ENCODE data around the gene DAD1.
A peak's percentile ranks its signal among the peaks of the same experiment; 100 is the strongest.
"Not testable (repeated sequence)": the region's sequence is repeated elsewhere in the genome, so short reads cannot be mapped to it uniquely, and the experiment has no call there.

The DAD1 gene

GRCh38 chr14:22589096-22589839 is at the start of gene DAD1:
TSS of gene DAD1 (minus strand) at chr14:22589224. CDS start at chr14:22589157, 67 bp downstream.
- peak; percentile 98 for DNase-seq (ENCODE audit: low read depth)

- DNase-seq (ENCODE audit: low read depth): not testable (repeated sequence)
Observed at GRCh38 chr14:22635980-22636379, 47.0 kb upstream of the DAD1 start.

GRCh38 chr14:22634233-22634900 is 45.3 kb upstream of the DAD1 start:
- DNase-seq (ENCODE audit: low read depth): no peak

GRCh38 chr14:22630486-22630885 is 41.5 kb upstream of the DAD1 start:
- DNase-seq (ENCODE audit: low read depth): no peak

- no peak for DNase-seq (ENCODE audit: low read depth)
Observed at GRCh38 chr14:22630066-22630465, 41.0 kb upstream of the DAD1 start.

GRCh38 chr14:22629361-22629760 is 40.3 kb upstream of the DAD1 start:
- DNase-seq (ENCODE audit: low read depth): no peak

- DNase-seq (ENCODE audit: low read depth): no peak
Observed at GRCh38 chr14:22627506-22628263, 38.7 kb upstream of the DAD1 start.

GRCh38 chr14:22626590-22626989 is 37.6 kb upstream of the DAD1 start:
- DNase-seq (ENCODE audit: low read depth): no peak

GRCh38 chr14:22623047-22623446 is 34.0 kb upstream of the DAD1 start:
- DNase-seq (ENCODE audit: low read depth): no peak

GRCh38 chr14:22622255-22622654 is 33.2 kb upstream of the DAD1 start:
- DNase-seq (ENCODE audit: low read depth): no peak

GRCh38 chr14:22615765-22616164 is 26.7 kb upstream of the DAD1 start:
- not testable (repeated sequence) for DNase-seq (ENCODE audit: low read depth)

- DNase-seq (ENCODE audit: low read depth): no peak
Observed at GRCh38 chr14:22614240-22614799, 25.3 kb upstream of the DAD1 start.

- DNase-seq (ENCODE audit: low read depth): no peak
Observed at GRCh38 chr14:22613736-22614239, 24.8 kb upstream of the DAD1 start.

GRCh38 chr14:22613106-22613695 is 24.2 kb upstream of the DAD1 start:
- DNase-seq (ENCODE audit: low read depth): no peak

GRCh38 chr14:22610931-22611330 is 21.9 kb upstream of the DAD1 start:
- no peak for DNase-seq (ENCODE audit: low read depth)

- no peak for DNase-seq (ENCODE audit: low read depth)
Observed at GRCh38 chr14:22607291-22607690, 18.3 kb upstream of the DAD1 start.

- no peak for DNase-seq (ENCODE audit: low read depth)
Observed at GRCh38 chr14:22606380-22606779, 17.4 kb upstream of the DAD1 start.

- DNase-seq (ENCODE audit: low read depth): no peak
Observed at GRCh38 chr14:22602862-22603261, 13.8 kb upstream of the DAD1 start.

GRCh38 chr14:22601996-22602395 is 13.0 kb upstream of the DAD1 start:
- no peak for DNase-seq (ENCODE audit: low read depth)

- no peak for DNase-seq (ENCODE audit: low read depth)
Observed at GRCh38 chr14:22601456-22601855, 12.4 kb upstream of the DAD1 start.

- no peak for DNase-seq (ENCODE audit: low read depth)
Observed at GRCh38 chr14:22600027-22600426, 11.0 kb upstream of the DAD1 start.

GRCh38 chr14:22599349-22599748 is 10.3 kb upstream of the DAD1 start:
- no peak for DNase-seq (ENCODE audit: low read depth)

All from stimulated activated CD4-positive, alpha-beta T cell treated with anti-CD3 and anti-CD28 coated beads, Interleukin-2, amount 100 ng/mL, for 4 hours (primary cell).